ENCODE data around the gene RHEBL1. TPM values are rescaled to one million over a fixed set of nuclear protein-coding genes. Genes with fewer than 3 reads are reported as not detected.
A peak's percentile ranks its signal among the peaks of the same experiment; 100 is the strongest.

The RHEBL1 gene
- 0.86 and 1.1 TPM in 2 replicates for total RNA-seq (2014; rRNA removed; shearing (Covaris generic))
- polyA plus RNA-seq (2016; fragmentation: Nextera tagmentation; extraction: Ambion mirVana), result 0.63 and 0.65 TPM in 2 replicates

- TF ChIP-seq EZH2phosphoT487 (IDR thresholded peaks at IDR 0.05; ENCODE audit: insufficient read depth, low read depth) (no peak), EZH2 (IDR thresholded peaks at IDR 0.05; ENCODE audit: insufficient read depth, poor library complexity, severe bottlenecking) (no peak)
- H2AFZ ChIP-seq, result peak within 1 kb of the TSS; percentile 96
- H3F3A ChIP-seq (ENCODE audit: insufficient read depth), result no peaks in the 10 kb centered on the region
- H3K27me3 ChIP-seq (replicated peaks; ENCODE audit: insufficient read depth), result no peaks in the 10 kb centered on the region
- peak within 1 kb of the TSS; percentile 85 for H3K4me3 ChIP-seq
- H3K79me2 ChIP-seq (ENCODE audit: insufficient read depth), result no peaks in the 10 kb centered on the region
- H3K4me1 ChIP-seq (ENCODE audit: insufficient read depth), result no peaks in the 10 kb centered on the region
- no peaks in the 10 kb centered on the region for H3K9me2 ChIP-seq (ENCODE audit: insufficient read depth)
- no peaks in the 10 kb centered on the region for H4K20me1 ChIP-seq (ENCODE audit: insufficient read depth)
- H3K27ac ChIP-seq, result peak within 1 kb of the TSS; percentile 64
- in situ Hi-C loops (cut with MboI), result no loop called here
- no peaks in the 10 kb centered on the region for H3K36me3 ChIP-seq (ENCODE audit: low read depth)
- peak within 1 kb of the TSS; percentile 81 for H3K9ac ChIP-seq
- peak; percentile 99 for DNase-seq
- 0 to 1% methylated on average over 58 to 59 of the region's 60 CpGs for WGBS, 2 experiments (ENCODE audit: low coverage in 1 of 2, low lambda C conversion rate in 2 of 2, missing lambda C conversion rate in 2 of 2)
- no peaks in the 10 kb centered on the region for H3K9me3 ChIP-seq (ENCODE audit: low read depth)
- H3K4me2 ChIP-seq (ENCODE audit: unreplicated experiment), result peak within 1 kb of the TSS; percentile 92
Measured at GRCh38 chr12:49069507-49070346, at the start of gene RHEBL1. Gene RHEBL1, minus strand, starts transcription at chr12:49069979. Its CDS starts 194 bp downstream, at chr12:49069785.

- Histone ChIP-seq H3K4me1 (ENCODE audit: insufficient read depth) (peaks cover 22% of the 10 kb centered on the region), H3K4me2 (ENCODE audit: unreplicated experiment) (peak overlapping the region; percentile 79), H3F3A (ENCODE audit: insufficient read depth) (peaks cover 19% of the 10 kb centered on the region), H3K27ac (peak overlapping the region; percentile 69), H3K9me3 (ENCODE audit: low read depth) (no peaks in the 10 kb centered on the region), H3K36me3 (ENCODE audit: low read depth) (no peaks in the 10 kb centered on the region), H3K4me3 (peak overlapping the region; percentile 85), H4K20me1 (ENCODE audit: insufficient read depth) (no peaks in the 10 kb centered on the region), H3K9me2 (ENCODE audit: insufficient read depth) (no peaks in the 10 kb centered on the region), H3K79me2 (ENCODE audit: insufficient read depth) (peaks cover 40% of the 10 kb centered on the region), H3K9ac (peak overlapping the region; percentile 89), H2AFZ (peak overlapping the region; percentile 96), H3K27me3 (replicated peaks; ENCODE audit: insufficient read depth) (no peaks in the 10 kb centered on the region)
- no peak for TF ChIP-seq EZH2phosphoT487 (IDR thresholded peaks at IDR 0.05; ENCODE audit: insufficient read depth, low read depth)
- no peak for TF ChIP-seq EZH2 (IDR thresholded peaks at IDR 0.05; ENCODE audit: insufficient read depth, poor library complexity, severe bottlenecking)
- DNase-seq, result peak; percentile 56
- in situ Hi-C loops (cut with MboI), result no loop called here
- 60 to 71% methylated on average over 6 of the region's 6 CpGs for WGBS, 2 experiments (ENCODE audit: low coverage in 1 of 2, low lambda C conversion rate in 2 of 2, missing lambda C conversion rate in 2 of 2)
Measured at GRCh38 chr12:49111206-49111605, 41.4 kb upstream of the RHEBL1 start.

- H3K9ac ChIP-seq, result peak within 1 kb of the TSS; percentile 89
- peaks cover 25% of the 10 kb centered on the region for H3K4me1 ChIP-seq (ENCODE audit: insufficient read depth)
- peak; percentile 100 for DNase-seq
- peaks cover 19% of the 10 kb centered on the region for H3F3A ChIP-seq (ENCODE audit: insufficient read depth)
- H3K27me3 ChIP-seq (replicated peaks; ENCODE audit: insufficient read depth), result no peaks in the 10 kb centered on the region
- H3K9me2 ChIP-seq (ENCODE audit: insufficient read depth), result no peaks in the 10 kb centered on the region
- H3K36me3 ChIP-seq (ENCODE audit: low read depth), result no peaks in the 10 kb centered on the region
- in situ Hi-C loops (cut with MboI), result no loop called here
- H3K4me3 ChIP-seq, result peak within 1 kb of the TSS; percentile 85
- no peaks in the 10 kb centered on the region for H4K20me1 ChIP-seq (ENCODE audit: insufficient read depth)
- no peaks in the 10 kb centered on the region for H3K9me3 ChIP-seq (ENCODE audit: low read depth)
- WGBS, 2 experiments (ENCODE audit: low coverage in 1 of 2, low lambda C conversion rate in 2 of 2, missing lambda C conversion rate in 2 of 2), result 0 to 1% methylated on average over 33 to 40 of the region's 43 CpGs
- TF ChIP-seq EZH2 (IDR thresholded peaks at IDR 0.05; ENCODE audit: insufficient read depth, poor library complexity, severe bottlenecking), result no peak
- TF ChIP-seq EZH2phosphoT487 (IDR thresholded peaks at IDR 0.05; ENCODE audit: insufficient read depth, low read depth), result no peak
- peak within 1 kb of the TSS; percentile 69 for H3K27ac ChIP-seq
- H3K4me2 ChIP-seq (ENCODE audit: unreplicated experiment), result peak within 1 kb of the TSS; percentile 99
- H3K79me2 ChIP-seq (ENCODE audit: insufficient read depth), result peaks cover 46% of the 10 kb centered on the region
- H2AFZ ChIP-seq, result peak within 1 kb of the TSS; percentile 96
Measured at GRCh38 chr12:49110464-49111155, 40.8 kb upstream of the RHEBL1 start, which contains the start of gene LMBR1L. Gene LMBR1L, minus strand, starts transcription at chr12:49110847. Its CDS starts 292 bp downstream, at chr12:49110555.

Measured in GM23248 (cell line).